Prostate gland (tissue), 2 donors: ENCODE results near the gene ZFR.

Experiments
- CTCF ChIP-seq, 4 experiments: fragments of 200-600 bp in 2 of 4; fragments of 450-650 bp in 2 of 4; sonication (generic) in 2 of 4; IDR thresholded peaks; 1 replicate in 3 of 4; 2 replicates in 1 of 4; pipeline ENCODE4 v1.5.1; 2016 to 2019; ENCODE audit warnings: antibody characterized with exemption in 4 of 4, mild to moderate bottlenecking in 2 of 4, moderate library complexity in 2 of 4
- POLR2AphosphoS5 ChIP-seq: sonication (generic); formaldehyde crosslinking; IDR thresholded peaks from one replicate; pipeline ENCODE4 v1.6.1; 2017; ENCODE audit warnings: antibody characterized with exemption

GRCh38 chr5:32339198-32339597 lies 105.3 kb downstream of the ZFR start:
- no peak for TF ChIP-seq CTCF (IDR thresholded peaks at IDR 0.05)
- TF ChIP-seq POLR2AphosphoS5: no peak
